ENCODE results near the gene NOP16. TPM values are rescaled to one million over a fixed set of nuclear protein-coding genes. Genes with fewer than 3 reads are reported as not detected.

Gene NOP16
- total RNA-seq, 1 experiment from 2014 or later, result 31.5 TPM

- Histone ChIP-seq H3K79me2 (ENCODE audit: low read depth) (peaks cover 28% of the 10 kb centered on the region), H3K4me1 (replicated peaks; ENCODE audit: insufficient read depth) (peaks cover 34% of the 10 kb centered on the region)
- intact Hi-C loops (cut with micrococcal nuclease; ENCODE audit: unreplicated experiment), result no loop called here
Measured at GRCh38 chr5:176407456-176408251, 19.3 kb upstream of the NOP16 start.

GRCh38 chr5:176406436-176407052, 18.1 kb upstream of the NOP16 start:
- Histone ChIP-seq H2AFZ (no peak overlapping the region), H3K27ac (no peak overlapping the region), H3K9me2 (ENCODE audit: insufficient read depth) (no peaks in the 10 kb centered on the region), H3K4me2 (no peak overlapping the region), H3K36me3 (ENCODE audit: low read depth) (peaks cover 13% of the 10 kb centered on the region; the same call in 1 of the 2 replicates), H3K9me3 (ENCODE audit: insufficient read depth, low read depth) (no peaks in the 10 kb centered on the region), H4K20me1 (ENCODE audit: insufficient read depth) (peaks cover 27% of the 10 kb centered on the region), H3K79me2 (ENCODE audit: low read depth) (peaks cover 22% of the 10 kb centered on the region), H3F3A (ENCODE audit: insufficient read depth, low read depth) (peaks cover 18% of the 10 kb centered on the region; the same call in 1 of the 2 replicates), H3K4me1 (replicated peaks; ENCODE audit: insufficient read depth) (peaks cover 24% of the 10 kb centered on the region), H3K4me3 (no peak overlapping the region), H3K27me3 (ENCODE audit: insufficient read depth, low read depth) (no peaks in the 10 kb centered on the region)
- peak in 1 of 2 experiments; percentile 13 for DNase-seq
- intact Hi-C loops (cut with micrococcal nuclease; ENCODE audit: unreplicated experiment), result no loop called here
- ChIA-PET POLR2A (ENCODE audit: unreplicated experiment) (interaction anchor here (0.6 kb wide), 2 partner anchors 559 to 1596 kb away, joined by 3 read pairs; no protein-coding TSS in a partner anchor), CTCF (no interaction called here)
- TF ChIP-seq CTCF (conservative IDR thresholded peaks at IDR 0.05), result no peak
- TF ChIP-seq EZH2 (IDR thresholded peaks at IDR 0.05; ENCODE audit: low read depth), result no peak
- BruUV-seq (replicated peaks), result no TSS peak

More at GRCh38 chr5:176407456-176408251, 19.3 kb upstream of the NOP16 start:
- peaks cover 13% of the 10 kb centered on the region; the same call in 1 of the 2 replicates for H3K36me3 ChIP-seq (ENCODE audit: low read depth)
- H3K9me3 ChIP-seq (ENCODE audit: insufficient read depth, low read depth), result no peaks in the 10 kb centered on the region
- H3K4me3 ChIP-seq, result no peak overlapping the region
- no peak for TF ChIP-seq EZH2 (IDR thresholded peaks at IDR 0.05; ENCODE audit: low read depth)
- TF ChIP-seq CTCF (conservative IDR thresholded peaks at IDR 0.05), result no peak
- peaks cover 26% of the 10 kb centered on the region; the same call in 1 of the 2 replicates for H3F3A ChIP-seq (ENCODE audit: insufficient read depth, low read depth)
- no peak overlapping the region for H3K4me2 ChIP-seq
- no peak overlapping the region for H3K27ac ChIP-seq
- no peak for DNase-seq
- no TSS peak for BruUV-seq (replicated peaks)
- ChIA-PET CTCF (interaction anchor here (0.5 to 0.7 kb wide), 2 partner anchors 39 to 856 kb away, joined by 5 to 18 read pairs; no protein-coding TSS in a partner anchor), POLR2A (ENCODE audit: unreplicated experiment) (no interaction called here)
- no peaks in the 10 kb centered on the region for H3K27me3 ChIP-seq (ENCODE audit: insufficient read depth, low read depth)
- no peaks in the 10 kb centered on the region for H3K9me2 ChIP-seq (ENCODE audit: insufficient read depth)
- H4K20me1 ChIP-seq (ENCODE audit: insufficient read depth), result peaks cover 27% of the 10 kb centered on the region
- H2AFZ ChIP-seq, result no peak overlapping the region

- H3F3A ChIP-seq (ENCODE audit: insufficient read depth, low read depth), result peaks cover 16% of the 10 kb centered on the region; the same call in 1 of the 2 replicates
- no peaks in the 10 kb centered on the region for H3K9me2 ChIP-seq (ENCODE audit: insufficient read depth)
- H3K27me3 ChIP-seq (ENCODE audit: insufficient read depth, low read depth), result no peaks in the 10 kb centered on the region
- no peak for TF ChIP-seq EZH2 (IDR thresholded peaks at IDR 0.05; ENCODE audit: low read depth)
- TF ChIP-seq CTCF (conservative IDR thresholded peaks at IDR 0.05), result no peak
- intact Hi-C loops (cut with micrococcal nuclease; ENCODE audit: unreplicated experiment), result no loop called here
- ChIA-PET POLR2A (ENCODE audit: unreplicated experiment) (interaction anchor here (0.6 kb wide), 2 partner anchors 560 to 1596 kb away, joined by 3 read pairs; no protein-coding TSS in a partner anchor), CTCF (interaction anchor here (0.6 kb wide), 1 partner anchor 64 kb away, joined by 3 read pairs; no protein-coding TSS in a partner anchor)
- H3K9me3 ChIP-seq (ENCODE audit: insufficient read depth, low read depth), result no peaks in the 10 kb centered on the region
- H3K27ac ChIP-seq, result no peak overlapping the region
- peaks cover 21% of the 10 kb centered on the region for H4K20me1 ChIP-seq (ENCODE audit: insufficient read depth)
- DNase-seq, result peak in 1 of 2 experiments; percentile 25
- H3K36me3 ChIP-seq (ENCODE audit: low read depth), result peaks cover 13% of the 10 kb centered on the region; the same call in 1 of the 2 replicates
- H3K4me3 ChIP-seq, result no peak overlapping the region
- BruUV-seq (replicated peaks), result no TSS peak
- no peak overlapping the region for H2AFZ ChIP-seq
- peaks cover 17% of the 10 kb centered on the region for H3K4me1 ChIP-seq (replicated peaks; ENCODE audit: insufficient read depth)
- H3K79me2 ChIP-seq (ENCODE audit: low read depth), result peaks cover 22% of the 10 kb centered on the region
- no peak overlapping the region for H3K4me2 ChIP-seq
Measured at GRCh38 chr5:176405656-176406435, 17.4 kb upstream of the NOP16 start.
